Measurements from ENCODE around the gene PDGFB. TPM values are rescaled to one million over a fixed set of nuclear protein-coding genes. Genes with fewer than 3 reads are reported as not detected.

The PDGFB gene
- total RNA-seq, 1 experiment from 2014 or later = 13.1 TPM

GRCh38 chr22:39177456-39177775 is 67.4 kb downstream of the PDGFB start:
- Histone ChIP-seq H3K4me3 (replicated peaks in 1 of 2; ENCODE audit: low read depth in 1 of 2, low read length in 2 of 2) (no peak overlapping the region), H3K9ac (ENCODE audit: low read length) (no peak overlapping the region), H2AFZ (ENCODE audit: low read depth, low read length, poor library complexity, severe bottlenecking) (no peak overlapping the region), H3K27me3 (ENCODE audit: insufficient read depth, low read length) (no peaks in the 10 kb centered on the region), H3K79me2 (ENCODE audit: insufficient read depth, low read length) (no peaks in the 10 kb centered on the region), H3K27ac (ENCODE audit: low read depth, low read length) (no peak overlapping the region), H3K9me3 (ENCODE audit: control insufficient read depth in 1 of 2, insufficient read depth in 1 of 2, low read depth in 1 of 2, low read length in 2 of 2) (peaks cover 0 to 9% of the 10 kb centered on the region in 2 experiments; a peak in 1 of 4 replicates), H4K20me1 (ENCODE audit: insufficient read depth) (no peaks in the 10 kb centered on the region), H3K9me2 (ENCODE audit: insufficient read depth) (no peaks in the 10 kb centered on the region), H3K4me1 (ENCODE audit: control insufficient read depth in 1 of 2, insufficient read depth in 2 of 2, low read length in 2 of 2) (peaks cover 33 to 67% of the 10 kb centered on the region in 2 experiments), H3K4me2 (ENCODE audit: low read length) (no peak overlapping the region), H3K36me3 (ENCODE audit: control insufficient read depth in 1 of 2, insufficient read depth in 2 of 2, low read length in 2 of 2) (no peaks in the 10 kb centered on the region)
- ATAC-seq (no peak), DNase-seq (ENCODE audit: low read depth, low spot score) (no peak)
- ChIA-PET CTCF (no interaction called here), RAD21 (ENCODE audit: low non-redundant PET in 1 of 2, low total read pairs in 2 of 2, uncharacterized antibody in 2 of 2, unreplicated experiment in 2 of 2) (no interaction called here), POLR2A (no interaction called here)
- TF ChIP-seq CTCF (IDR thresholded peaks at IDR 0.05 in 2 of 3, conservative IDR thresholded peaks at IDR 0.05 in 1 of 3; ENCODE audit: borderline replicate concordance in 1 of 3, insufficient read depth in 1 of 3, low read depth in 2 of 3, low read length in 2 of 3) (no peak), RAD21 (IDR thresholded peaks at IDR 0.05; ENCODE audit: low read depth) (no peak), ZFX (IDR thresholded peaks at IDR 0.05) (no peak), ZBTB33 (IDR thresholded peaks at IDR 0.05; ENCODE audit: extremely low read depth, insufficient replicate concordance, low read length) (no peak), CBX3 (IDR thresholded peaks at IDR 0.05; ENCODE audit: low read depth) (no peak), POLR2A (IDR thresholded peaks at IDR 0.05; ENCODE audit: borderline replicate concordance, extremely low read depth, insufficient read depth, insufficient read length) (no peak), SIN3A (IDR thresholded peaks at IDR 0.05; ENCODE audit: low read depth) (no peak), MAX (IDR thresholded peaks at IDR 0.05) (no peak), EZH2 (IDR thresholded peaks at IDR 0.05) (no peak), EZH2phosphoT487 (IDR thresholded peaks at IDR 0.05; ENCODE audit: borderline replicate concordance) (no peak), ZNF274 (IDR thresholded peaks at IDR 0.05; ENCODE audit: low read depth, low read length) (no peak), JUND (IDR thresholded peaks at IDR 0.05) (no peak), EGR1 (IDR thresholded peaks at IDR 0.05; ENCODE audit: low read depth) (no peak), TCF7L2 (IDR thresholded peaks at IDR 0.05; ENCODE audit: borderline replicate concordance, extremely low read depth, insufficient read depth, insufficient read length) (no peak), ELF1 (IDR thresholded peaks at IDR 0.05; ENCODE audit: borderline replicate concordance, low read depth) (no peak), YY1 (IDR thresholded peaks at IDR 0.05; ENCODE audit: extremely low read depth, insufficient replicate concordance, low read depth, low read length) (no peak), CEBPB (IDR thresholded peaks at IDR 0.05; ENCODE audit: low read depth) (no peak), FOSL1 (IDR thresholded peaks at IDR 0.05; ENCODE audit: low read depth) (no peak)
- TF ChIP-seq, protein P1, sequence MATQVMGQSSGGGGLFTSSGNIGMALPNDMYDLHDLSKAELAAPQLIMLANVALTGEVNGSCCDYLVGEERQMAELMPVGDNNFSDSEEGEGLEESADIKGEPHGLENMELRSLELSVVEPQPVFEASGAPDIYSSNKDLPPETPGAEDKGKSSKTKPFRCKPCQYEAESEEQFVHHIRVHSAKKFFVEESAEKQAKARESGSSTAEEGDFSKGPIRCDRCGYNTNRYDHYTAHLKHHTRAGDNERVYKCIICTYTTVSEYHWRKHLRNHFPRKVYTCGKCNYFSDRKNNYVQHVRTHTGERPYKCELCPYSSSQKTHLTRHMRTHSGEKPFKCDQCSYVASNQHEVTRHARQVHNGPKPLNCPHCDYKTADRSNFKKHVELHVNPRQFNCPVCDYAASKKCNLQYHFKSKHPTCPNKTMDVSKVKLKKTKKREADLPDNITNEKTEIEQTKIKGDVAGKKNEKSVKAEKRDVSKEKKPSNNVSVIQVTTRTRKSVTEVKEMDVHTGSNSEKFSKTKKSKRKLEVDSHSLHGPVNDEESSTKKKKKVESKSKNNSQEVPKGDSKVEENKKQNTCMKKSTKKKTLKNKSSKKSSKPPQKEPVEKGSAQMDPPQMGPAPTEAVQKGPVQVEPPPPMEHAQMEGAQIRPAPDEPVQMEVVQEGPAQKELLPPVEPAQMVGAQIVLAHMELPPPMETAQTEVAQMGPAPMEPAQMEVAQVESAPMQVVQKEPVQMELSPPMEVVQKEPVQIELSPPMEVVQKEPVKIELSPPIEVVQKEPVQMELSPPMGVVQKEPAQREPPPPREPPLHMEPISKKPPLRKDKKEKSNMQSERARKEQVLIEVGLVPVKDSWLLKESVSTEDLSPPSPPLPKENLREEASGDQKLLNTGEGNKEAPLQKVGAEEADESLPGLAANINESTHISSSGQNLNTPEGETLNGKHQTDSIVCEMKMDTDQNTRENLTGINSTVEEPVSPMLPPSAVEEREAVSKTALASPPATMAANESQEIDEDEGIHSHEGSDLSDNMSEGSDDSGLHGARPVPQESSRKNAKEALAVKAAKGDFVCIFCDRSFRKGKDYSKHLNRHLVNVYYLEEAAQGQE (IDR thresholded peaks at IDR 0.05; ENCODE audit: low read depth) = no peak
- TF ChIP-seq, protein P2, sequence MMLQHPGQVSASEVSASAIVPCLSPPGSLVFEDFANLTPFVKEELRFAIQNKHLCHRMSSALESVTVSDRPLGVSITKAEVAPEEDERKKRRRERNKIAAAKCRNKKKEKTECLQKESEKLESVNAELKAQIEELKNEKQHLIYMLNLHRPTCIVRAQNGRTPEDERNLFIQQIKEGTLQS (IDR thresholded peaks at IDR 0.05) = no peak
- BruUV-seq (replicated peaks) = no TSS peak
- intact Hi-C loops (cut with micrococcal nuclease) = no loop called here

Data from HCT116 (cell line).